Right lobe of liver (tissue), 4 donors: ENCODE results near the gene KRTAP12-3.

Experiments
- POLR2A ChIP-seq: fragments of 450-650 bp; IDR thresholded peaks from one replicate; pipeline ENCODE4 v1.6.1; 2017; ENCODE audit warnings: antibody characterized with exemption, mild to moderate bottlenecking
- TF ChIP-seq, protein P1 (sequence below), 4 donors: fragments of 200-600 bp in 3 of 4; fragments of 450-650 bp in 1 of 4; IDR thresholded peaks; one replicate each; pipeline versions ENCODE4 v1.5.1 to v1.8.0; 2016 to 2022; ENCODE audit warnings: antibody characterized with exemption in 4 of 4, mild to moderate bottlenecking in 2 of 4
- donor health status: DM: no; HTN: no; CAD: no.
- donor health status: DM: no; HTN: no; CAD: no.
- donor health status: DM: no; HTN: yes; CAD: no.

DNA sequence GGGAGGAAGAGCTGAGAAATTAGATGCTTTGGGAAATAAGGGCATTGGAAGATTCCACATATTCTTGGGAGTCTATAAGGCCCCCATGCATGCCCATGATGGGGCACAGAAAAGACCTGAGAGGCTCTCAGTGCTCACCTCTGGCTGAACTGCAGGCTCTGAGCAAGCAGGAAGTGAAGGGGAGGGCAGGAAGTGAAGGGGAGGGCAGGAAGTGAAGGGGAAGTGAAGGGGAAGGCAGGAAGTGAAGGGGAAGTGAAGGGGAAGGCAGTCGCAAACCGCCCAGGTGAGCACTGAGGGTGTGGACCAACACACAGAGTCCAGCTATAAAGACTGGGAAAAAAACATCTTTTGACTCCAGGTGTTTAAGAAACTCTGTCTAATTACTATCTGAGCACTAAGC lies 27.3 kb upstream of the KRTAP12-3 start:
- TF ChIP-seq, protein P1, sequence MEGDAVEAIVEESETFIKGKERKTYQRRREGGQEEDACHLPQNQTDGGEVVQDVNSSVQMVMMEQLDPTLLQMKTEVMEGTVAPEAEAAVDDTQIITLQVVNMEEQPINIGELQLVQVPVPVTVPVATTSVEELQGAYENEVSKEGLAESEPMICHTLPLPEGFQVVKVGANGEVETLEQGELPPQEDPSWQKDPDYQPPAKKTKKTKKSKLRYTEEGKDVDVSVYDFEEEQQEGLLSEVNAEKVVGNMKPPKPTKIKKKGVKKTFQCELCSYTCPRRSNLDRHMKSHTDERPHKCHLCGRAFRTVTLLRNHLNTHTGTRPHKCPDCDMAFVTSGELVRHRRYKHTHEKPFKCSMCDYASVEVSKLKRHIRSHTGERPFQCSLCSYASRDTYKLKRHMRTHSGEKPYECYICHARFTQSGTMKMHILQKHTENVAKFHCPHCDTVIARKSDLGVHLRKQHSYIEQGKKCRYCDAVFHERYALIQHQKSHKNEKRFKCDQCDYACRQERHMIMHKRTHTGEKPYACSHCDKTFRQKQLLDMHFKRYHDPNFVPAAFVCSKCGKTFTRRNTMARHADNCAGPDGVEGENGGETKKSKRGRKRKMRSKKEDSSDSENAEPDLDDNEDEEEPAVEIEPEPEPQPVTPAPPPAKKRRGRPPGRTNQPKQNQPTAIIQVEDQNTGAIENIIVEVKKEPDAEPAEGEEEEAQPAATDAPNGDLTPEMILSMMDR (IDR thresholded peaks at IDR 0.05): no peak
- TF ChIP-seq POLR2A: no peak
